ENCODE data around the gene TEC. TPM values are rescaled to one million over a fixed set of nuclear protein-coding genes. Genes with fewer than 3 reads are reported as not detected.

Gene TEC
- total and polyA plus RNA-seq, 9 of the 15 experiments (the other 6 are each of a cell fraction or from before 2014, with no cell fraction given): 5.3 to 14.7 (median 8.8) TPM

DNA sequence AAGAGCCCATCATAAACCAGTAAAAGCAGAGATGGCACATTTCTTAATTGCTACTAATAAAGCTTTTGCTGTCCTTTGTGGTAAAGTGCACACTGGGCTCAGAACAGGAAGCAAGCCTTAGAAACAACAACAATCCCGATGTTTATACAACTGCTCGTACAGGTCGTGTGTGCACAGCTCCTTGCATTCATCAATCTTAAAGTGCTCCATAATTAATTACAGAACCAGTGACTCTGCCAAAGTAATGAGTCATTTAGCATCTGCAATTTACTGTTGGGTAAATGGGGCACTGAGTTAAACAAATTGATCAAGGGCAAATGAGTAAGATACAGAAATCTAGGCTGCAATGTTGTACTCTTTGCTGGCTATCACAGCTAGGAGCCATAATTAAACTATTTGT, 74.3 kb downstream of the TEC start:
- H4K20me1 ChIP-seq (replicated peaks; ENCODE audit: control insufficient read depth, insufficient read depth, low read length): no peaks in the 10 kb centered on the region
- CTCF ChIA-PET (ENCODE audit: low intra/inter-chr PET ratio): interaction anchor here (0.6 kb wide), 1 partner anchor 32 kb away, joined by 3 read pairs; no protein-coding TSS in a partner anchor
- 18% methylated on average over 3 of the region's 3 CpGs for WGBS (ENCODE audit: insufficient coverage, low coverage, missing lambda C conversion rate)
- POLR2A ChIA-PET: interaction anchor here (1.0 to 1.3 kb wide), 4 partner anchors 8 to 27 kb away, joined by 3 to 6 read pairs (median 4); no protein-coding TSS in a partner anchor
- no peaks in the 10 kb centered on the region for H3K27me3 ChIP-seq (ENCODE audit: control insufficient read depth in 2 of 2, insufficient read depth in 2 of 2, low read length in 2 of 2)
- H2AFZ ChIP-seq (ENCODE audit: low read depth, low read length): no peak overlapping the region
- intact Hi-C loops (cut with micrococcal nuclease) (no loop called here), in situ Hi-C loops (cut with MboI) (no loop called here)
- H3K9me1 ChIP-seq (ENCODE audit: control insufficient read depth, insufficient read depth, low read length): no peaks in the 10 kb centered on the region
- FAIRE-seq (no peak), ATAC-seq (no peak), DNase-seq (ENCODE audit: extremely low read depth in 1 of 4, low spot score in 3 of 4) (no peak)
- no peak overlapping the region for H3K4me3 ChIP-seq
- H3K9ac ChIP-seq (ENCODE audit: insufficient read depth in 1 of 2, low read depth in 2 of 2, low read length in 2 of 2): no peak overlapping the region
- no peak overlapping the region for H3K27ac ChIP-seq (ENCODE audit: extremely low read depth, low read depth, low read length)
- TF ChIP-seq NELFE (IDR thresholded peaks at IDR 0.05; ENCODE audit: insufficient read depth, insufficient read length) (no peak), ZBTB40 (IDR thresholded peaks at IDR 0.05) (peak; percentile 85), ZBTB40 (CRISPR knock-in tag; IDR thresholded peaks at IDR 0.05) (peak; percentile 78; the same call in 1 of the 2 replicates)
- TF ChIP-seq, protein P1, sequence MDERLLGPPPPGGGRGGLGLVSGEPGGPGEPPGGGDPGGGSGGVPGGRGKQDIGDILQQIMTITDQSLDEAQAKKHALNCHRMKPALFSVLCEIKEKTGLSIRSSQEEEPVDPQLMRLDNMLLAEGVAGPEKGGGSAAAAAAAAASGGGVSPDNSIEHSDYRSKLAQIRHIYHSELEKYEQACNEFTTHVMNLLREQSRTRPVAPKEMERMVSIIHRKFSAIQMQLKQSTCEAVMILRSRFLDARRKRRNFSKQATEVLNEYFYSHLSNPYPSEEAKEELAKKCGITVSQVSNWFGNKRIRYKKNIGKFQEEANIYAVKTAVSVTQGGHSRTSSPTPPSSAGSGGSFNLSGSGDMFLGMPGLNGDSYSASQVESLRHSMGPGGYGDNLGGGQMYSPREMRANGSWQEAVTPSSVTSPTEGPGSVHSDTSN (CRISPR knock-in tag; IDR thresholded peaks at IDR 0.05; ENCODE audit: low read depth): no peak
- TF ChIP-seq, protein P1 (tag; conservative IDR thresholded peaks at IDR 0.05; ENCODE audit: low read depth): 0 out of 2 replicates have a peak, but pooled peaks have one; percentile 22
- H3K79me2 ChIP-seq (ENCODE audit: control insufficient read depth, insufficient read depth, low read length): peaks cover 26% of the 10 kb centered on the region
- peaks cover 25 to 51% of the 10 kb centered on the region in 2 experiments for H3K4me1 ChIP-seq (replicated peaks in 1 of 2; ENCODE audit: control insufficient read depth in 2 of 2, insufficient read depth in 2 of 2, low read length in 2 of 2)
- no peaks in the 10 kb centered on the region; the same call in 1 of the 3 replicates for H3K36me3 ChIP-seq (ENCODE audit: control insufficient read depth, insufficient read depth, low read length)
- BruUV-seq (replicated peaks): no TSS peak
- no peak overlapping the region for H3K4me2 ChIP-seq (ENCODE audit: insufficient read depth, low read length)
- H3K9me3 ChIP-seq (replicated peaks; ENCODE audit: control insufficient read depth, insufficient read depth, low read depth, low read length): no peaks in the 10 kb centered on the region

Data from K562 (cell line).